Thyroid gland (tissue), 4 donors: ENCODE results near the gene MAGI2.
"Not testable (repeated sequence)": the region's sequence is repeated elsewhere in the genome, so short reads cannot be mapped to it uniquely, and the experiment has no call there.

Experiments used
- CTCF ChIP-seq, 6 experiments: fragments of 200-600 bp in 3 of 6; fragments of 450-650 bp in 3 of 6; sonication (generic) in 3 of 6; IDR thresholded peaks; one replicate each; pipeline ENCODE4 v1.5.1; 2016 to 2019; ENCODE audit warnings: antibody characterized with exemption in 6 of 6, mild to moderate bottlenecking in 2 of 6, inconsistent platforms in 1 of 6, moderate library complexity in 1 of 6
- POLR2A ChIP-seq, 2 donors: fragments of 450-650 bp; IDR thresholded peaks; one replicate each; pipeline ENCODE4 v1.6.1; 2017; ENCODE audit warnings: antibody characterized with exemption in 2 of 2, mild to moderate bottlenecking in 2 of 2, moderate library complexity in 1 of 2

GRCh38 chr7:78577174-78577952 lies 876.1 kb downstream of the MAGI2 start:
- not testable (repeated sequence) for TF ChIP-seq CTCF, POLR2A (IDR thresholded peaks at IDR 0.05)
